Thyroid gland (tissue), 4 donors: ENCODE data around the gene LRMDA.

Experiments
- CTCF ChIP-seq, 6 experiments: fragments of 200-600 bp in 3 of 6; fragments of 450-650 bp in 3 of 6; sonication (generic) in 3 of 6; IDR thresholded peaks; one replicate each; pipeline ENCODE4 v1.5.1; 2016 to 2019; ENCODE audit warnings: antibody characterized with exemption in 6 of 6, mild to moderate bottlenecking in 2 of 6, inconsistent platforms in 1 of 6, moderate library complexity in 1 of 6
- POLR2A ChIP-seq, 2 donors: fragments of 450-650 bp; IDR thresholded peaks; one replicate each; pipeline ENCODE4 v1.6.1; 2017; ENCODE audit warnings: antibody characterized with exemption in 2 of 2, mild to moderate bottlenecking in 2 of 2, moderate library complexity in 1 of 2

DNA sequence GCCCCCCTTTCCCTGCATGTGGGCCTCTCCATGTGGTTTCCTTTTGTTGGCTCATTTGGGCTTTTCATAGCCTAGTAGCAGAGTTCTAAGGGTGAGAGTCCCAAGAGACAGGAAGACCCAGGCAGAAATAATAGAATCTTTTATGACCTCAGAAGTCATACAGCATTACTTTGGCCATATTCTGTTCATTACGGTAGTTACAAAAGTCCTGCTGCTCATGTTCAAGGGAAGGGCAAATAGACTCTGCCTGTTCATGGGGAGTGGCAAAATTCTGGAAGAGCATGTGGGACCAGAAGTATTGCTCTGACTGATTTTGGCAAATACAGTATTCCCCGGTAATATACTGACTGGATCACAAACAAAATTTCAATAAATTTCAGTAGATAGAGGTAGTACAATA, 910.3 kb downstream of the LRMDA start:
- TF ChIP-seq CTCF (IDR thresholded peaks at IDR 0.05) (no peak), POLR2A (IDR thresholded peaks at IDR 0.05) (no peak)
